HG02885 (cell line): ENCODE results near the gene DDX41.

Experiments
- ATAC-seq: cut with Tn5 transposase; IDR thresholded peaks from one replicate; pipeline ENCODE4 v1.9.1; 2021; ENCODE audit warnings: mild to moderate bottlenecking; ENCODE audit not compliant: unreplicated experiment, poor library complexity

DDX41 gene

GRCh38 chr5:177471610-177472356 lies 45.0 kb downstream of the DDX41 start:
- ATAC-seq, result no peak

- no peak for ATAC-seq
Observed at GRCh38 chr5:177470759-177471536, 45.8 kb downstream of the DDX41 start.

GRCh38 chr5:177469750-177470525 lies 46.8 kb downstream of the DDX41 start:
- no peak for ATAC-seq

- ATAC-seq, result no peak
Observed at GRCh38 chr5:177468685-177469628, 47.8 kb downstream of the DDX41 start.

- no peak for ATAC-seq
Observed at GRCh38 chr5:177468329-177468684, 48.5 kb downstream of the DDX41 start.

- ATAC-seq, result no peak
Observed at GRCh38 chr5:177467436-177467835, 49.3 kb downstream of the DDX41 start.

GRCh38 chr5:177466861-177467260 lies 49.9 kb downstream of the DDX41 start:
- ATAC-seq, result no peak

GRCh38 chr5:177465044-177465443 lies 51.7 kb downstream of the DDX41 start:
- no peak for ATAC-seq

GRCh38 chr5:177462021-177462670 lies 54.6 kb downstream of the DDX41 start:
- ATAC-seq, result no peak
